ENCODE results near the gene CDC5L. TPM values are rescaled to one million over a fixed set of nuclear protein-coding genes. Genes with fewer than 3 reads are reported as not detected.

Gene CDC5L
- total and polyA plus RNA-seq, 11 donors: 5.8 to 24.8 (median 18.5) TPM

GRCh38 chr6:44456070-44456965 lies 68.8 kb downstream of the CDC5L start:
- intact Hi-C loops (cut with DNase I): loop anchor here in 4 of 10 donors (1.0 to 10.0 kb wide), 4 partner anchors 24 to 192 kb away; partner anchors contain the start of gene NFKBIE (in 1 of the 4)
- TF ChIP-seq POLR2A (IDR thresholded peaks at IDR 0.05) (no peak), CTCF (IDR thresholded peaks at IDR 0.05) (peak; percentile 70 to 92 (median 83))
- Histone ChIP-seq H3K36me3 (peaks cover 0 to 6% (median 0%) of the 10 kb centered on the region in 9 donors), H3K27me3 (no peaks in the 10 kb centered on the region), H3K27ac (no peak overlapping the region), H3K4me1 (peaks cover 0 to 25% (median 10%) of the 10 kb centered on the region in 12 donors), H3K9me3 (no peaks in the 10 kb centered on the region), H3K4me3 (peak overlapping the region in 4 of 12 donors; percentile 14 to 20 (median 18))
- peak in 1 of 5 donors; percentile 38 for DNase-seq
- 31 to 39% (median 36%) methylated on average over 16 of the region's 16 CpGs for WGBS, 4 donors
- ATAC-seq: peak in 3 of 4 donors; percentile 77 to 81 (median 81)

- ATAC-seq: no peak
- H3K4me3 ChIP-seq: peak overlapping the region in 3 of 12 donors; percentile 14 to 20 (median 17)
- peaks cover 0 to 22% (median 10%) of the 10 kb centered on the region in 12 donors for H3K4me1 ChIP-seq
- TF ChIP-seq CTCF (IDR thresholded peaks at IDR 0.05): no peak
- no peak for TF ChIP-seq POLR2A (IDR thresholded peaks at IDR 0.05)
- H3K27me3 ChIP-seq: no peaks in the 10 kb centered on the region
- H3K9me3 ChIP-seq: no peaks in the 10 kb centered on the region
- WGBS, 4 donors: 76 to 89% (median 80%) methylated on average over 5 of the region's 5 CpGs
- H3K36me3 ChIP-seq: peaks cover 0 to 4% (median 0%) of the 10 kb centered on the region in 9 donors
- intact Hi-C loops (cut with DNase I): loop anchor here in 4 of 10 donors (1.0 to 10.0 kb wide), 4 partner anchors 25 to 192 kb away; partner anchors contain the start of gene NFKBIE (in 1 of the 4)
- H3K27ac ChIP-seq: no peak overlapping the region
- no peak for DNase-seq
These were observed 69.4 kb downstream of the CDC5L start for GRCh38 chr6:44456966-44457292.

- ATAC-seq: no peak
These were observed 70.1 kb downstream of the CDC5L start for GRCh38 chr6:44457596-44457995.

More at GRCh38 chr6:44457596-44457995, 70.1 kb downstream of the CDC5L start:
- intact Hi-C loops (cut with DNase I): loop anchor here in 2 of 10 donors (2.0 to 10.0 kb wide), 2 partner anchors 27 to 193 kb away; partner anchors contain the start of gene NFKBIE (in 1 of the 2)
- TF ChIP-seq CTCF (IDR thresholded peaks at IDR 0.05): no peak
- Histone ChIP-seq H3K4me1 (peaks cover 0 to 16% (median 7%) of the 10 kb centered on the region in 12 donors), H3K27me3 (no peaks in the 10 kb centered on the region), H3K9me3 (no peaks in the 10 kb centered on the region), H3K4me3 (no peak overlapping the region), H3K36me3 (peaks cover 0 to 2% (median 0%) of the 10 kb centered on the region in 9 donors), H3K27ac (no peak overlapping the region)
- 69 to 78% (median 74%) methylated on average over 9 of the region's 9 CpGs for WGBS, 4 donors
- DNase-seq: no peak

All from heart left ventricle (tissue), 16 donors.